ENCODE results near the gene LRRC39. TPM values are rescaled to one million over a fixed set of nuclear protein-coding genes. Genes with fewer than 3 reads are reported as not detected.

The LRRC39 gene
- total RNA-seq, 1 donor from 2014 or later = 0.73 TPM

- DNase-seq (ENCODE audit: extremely low spot score, unreplicated experiment) = no peak
- no peak overlapping the region for H3K27ac Mint-ChIP-seq (ENCODE audit: unreplicated experiment)
- no peaks in the 10 kb centered on the region for H3K27me3 Mint-ChIP-seq (ENCODE audit: unreplicated experiment)
- TF ChIP-seq CTCF (IDR thresholded peaks at IDR 0.05) = no peak
- no peaks in the 10 kb centered on the region for H3K4me1 Mint-ChIP-seq (ENCODE audit: unreplicated experiment)
- peaks cover 61% of the 10 kb centered on the region for H3K36me3 Mint-ChIP-seq (ENCODE audit: unreplicated experiment)
- H3K4me3 Mint-ChIP-seq (ENCODE audit: unreplicated experiment) = no peak overlapping the region
- H3K9me3 Mint-ChIP-seq (ENCODE audit: unreplicated experiment) = peaks cover 17% of the 10 kb centered on the region
Observed at GRCh38 chr1:100198596-100198995, 20.5 kb upstream of the LRRC39 start.

- H3K36me3 Mint-ChIP-seq (ENCODE audit: unreplicated experiment) = peaks cover 13% of the 10 kb centered on the region
Observed at GRCh38 chr1:100188617-100189016, 10.6 kb upstream of the LRRC39 start.

GRCh38 chr1:100187912-100188311, 9.9 kb upstream of the LRRC39 start:
- H3K27me3 Mint-ChIP-seq (ENCODE audit: unreplicated experiment) = no peaks in the 10 kb centered on the region
- H3K4me1 Mint-ChIP-seq (ENCODE audit: unreplicated experiment) = no peaks in the 10 kb centered on the region
- no peak for TF ChIP-seq CTCF (IDR thresholded peaks at IDR 0.05)
- no peak for DNase-seq (ENCODE audit: extremely low spot score, unreplicated experiment)
- H3K27ac Mint-ChIP-seq (ENCODE audit: unreplicated experiment) = no peak overlapping the region
- no peak overlapping the region for H3K4me3 Mint-ChIP-seq (ENCODE audit: unreplicated experiment)
- H3K9me3 Mint-ChIP-seq (ENCODE audit: unreplicated experiment) = no peaks in the 10 kb centered on the region
- H3K36me3 Mint-ChIP-seq (ENCODE audit: unreplicated experiment) = peaks cover 13% of the 10 kb centered on the region

More at GRCh38 chr1:100188617-100189016, 10.6 kb upstream of the LRRC39 start:
- no peak overlapping the region for H3K27ac Mint-ChIP-seq (ENCODE audit: unreplicated experiment)
- H3K4me1 Mint-ChIP-seq (ENCODE audit: unreplicated experiment) = no peaks in the 10 kb centered on the region
- no peaks in the 10 kb centered on the region for H3K27me3 Mint-ChIP-seq (ENCODE audit: unreplicated experiment)
- H3K4me3 Mint-ChIP-seq (ENCODE audit: unreplicated experiment) = no peak overlapping the region
- DNase-seq (ENCODE audit: extremely low spot score, unreplicated experiment) = no peak
- no peaks in the 10 kb centered on the region for H3K9me3 Mint-ChIP-seq (ENCODE audit: unreplicated experiment)
- no peak for TF ChIP-seq CTCF (IDR thresholded peaks at IDR 0.05)

GRCh38 chr1:100184536-100184935, 6.5 kb upstream of the LRRC39 start:
- H3K36me3 Mint-ChIP-seq (ENCODE audit: unreplicated experiment) = peaks cover 2% of the 10 kb centered on the region
- no peak overlapping the region for H3K27ac Mint-ChIP-seq (ENCODE audit: unreplicated experiment)
- no peak overlapping the region for H3K4me3 Mint-ChIP-seq (ENCODE audit: unreplicated experiment)
- no peak for DNase-seq (ENCODE audit: extremely low spot score, unreplicated experiment)
- H3K4me1 Mint-ChIP-seq (ENCODE audit: unreplicated experiment) = no peaks in the 10 kb centered on the region
- no peaks in the 10 kb centered on the region for H3K9me3 Mint-ChIP-seq (ENCODE audit: unreplicated experiment)
- H3K27me3 Mint-ChIP-seq (ENCODE audit: unreplicated experiment) = no peaks in the 10 kb centered on the region
- TF ChIP-seq CTCF (IDR thresholded peaks at IDR 0.05) = no peak

- peaks cover 2% of the 10 kb centered on the region for H3K36me3 Mint-ChIP-seq (ENCODE audit: unreplicated experiment)
- H3K4me1 Mint-ChIP-seq (ENCODE audit: unreplicated experiment) = no peaks in the 10 kb centered on the region
- H3K27ac Mint-ChIP-seq (ENCODE audit: unreplicated experiment) = no peak overlapping the region
- no peak for DNase-seq (ENCODE audit: extremely low spot score, unreplicated experiment)
- no peak overlapping the region for H3K4me3 Mint-ChIP-seq (ENCODE audit: unreplicated experiment)
- no peak for TF ChIP-seq CTCF (IDR thresholded peaks at IDR 0.05)
- H3K9me3 Mint-ChIP-seq (ENCODE audit: unreplicated experiment) = no peaks in the 10 kb centered on the region
- no peaks in the 10 kb centered on the region for H3K27me3 Mint-ChIP-seq (ENCODE audit: unreplicated experiment)
Observed at GRCh38 chr1:100183370-100183769, 5.3 kb upstream of the LRRC39 start.

All from osteocyte (in vitro differentiated cells).